ENCODE measurements around the gene GFER. TPM values are rescaled to one million over a fixed set of nuclear protein-coding genes. Genes with fewer than 3 reads are reported as not detected.
A peak's percentile ranks its signal among the peaks of the same experiment; 100 is the strongest.

Gene GFER
- total RNA-seq, 3 donors from 2014 or later = 15.7 to 18.1 (median 17.9) TPM

GRCh38 chr16:2036200-2036966, 52.4 kb downstream of the GFER start:
- Histone ChIP-seq H3K9me3 (no peaks in the 10 kb centered on the region), H3K27ac (peak overlapping the region; percentile 92 to 93), H3K4me1 (peaks cover 35 to 44% of the 10 kb centered on the region in 2 donors), H3K4me3 (peak overlapping the region; percentile 29 to 63 (median 30)), H3K27me3 (no peaks in the 10 kb centered on the region), H3K36me3 (no peaks in the 10 kb centered on the region)
- intact Hi-C loops (cut with DNase I; ENCODE audit: low total_unique reads) = no loop called here
- DNase-seq (ENCODE audit: low spot score in 2 of 2) = no peak
- TF ChIP-seq POLR2A (IDR thresholded peaks at IDR 0.05) (no peak), CTCF (IDR thresholded peaks at IDR 0.05) (no peak)

DNA sequence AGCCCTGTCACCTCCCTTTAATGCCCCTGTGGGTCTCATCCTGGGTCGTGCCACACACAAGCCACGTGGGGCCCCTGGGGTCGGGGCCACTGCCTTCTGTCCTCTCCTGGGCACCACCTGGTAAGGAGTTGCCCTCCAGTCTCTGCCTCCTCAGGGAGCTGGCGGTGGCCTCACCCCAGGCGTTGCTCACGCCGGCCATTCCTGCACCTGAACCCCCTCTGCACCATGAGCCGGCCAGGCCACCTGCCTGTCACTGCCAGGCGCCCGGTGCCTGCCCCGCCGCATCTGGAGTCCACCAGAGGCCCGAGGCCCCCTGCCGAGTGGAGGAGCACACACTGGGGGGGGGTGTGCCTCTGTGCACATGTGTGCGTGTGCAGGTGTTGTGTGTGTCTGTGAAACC, 53.1 kb downstream of the GFER start:
- Histone ChIP-seq H3K9me3 (no peaks in the 10 kb centered on the region), H3K4me1 (peaks cover 35 to 43% of the 10 kb centered on the region in 2 donors), H3K4me3 (no peak overlapping the region), H3K27ac (peak overlapping the region; percentile 92 to 93), H3K36me3 (no peaks in the 10 kb centered on the region), H3K27me3 (no peaks in the 10 kb centered on the region)
- no peak for DNase-seq (ENCODE audit: low spot score in 2 of 2)
- intact Hi-C loops (cut with DNase I; ENCODE audit: low total_unique reads) = no loop called here
- no peak for TF ChIP-seq CTCF (IDR thresholded peaks at IDR 0.05)
- no peak for TF ChIP-seq POLR2A (IDR thresholded peaks at IDR 0.05)
- no peak for TF ChIP-seq POLR2AphosphoS5 (IDR thresholded peaks at IDR 0.05)

Other genes starting within 250 kb of the GFER start
- gene NME3, start 212.7 kb upstream of the GFER start, total RNA-seq = 100 to 1,000 TPM in 2 of 3 donors, 10 to 100 TPM in 1; 86.6 to 119 (median 115) TPM
- gene EME2, start 211.4 kb upstream of the GFER start, total RNA-seq = 10 to 100 TPM in 2 of 3 donors, 1 to 10 TPM in 1; 4.6 to 17.4 (median 14.0) TPM
- gene MRPS34, start 211.1 kb upstream of the GFER start, total RNA-seq = 10 to 100 TPM; 85.9 to 95.4 (median 87.8) TPM
- 100 to 1,000 TPM in 1 of 3 donors, 10 to 100 TPM in 2; 84.9 to 107 (median 88.5) TPM for gene SPSB3, start 201.6 kb upstream of the GFER start, total RNA-seq
- gene NUBP2, start 201.2 kb upstream of the GFER start, total RNA-seq = 10 to 100 TPM; 61.6 to 82.6 (median 80.3) TPM
- gene IGFALS, start 190.5 kb upstream of the GFER start, total RNA-seq = under 1 TPM; 0.32 to 0.44 (median 0.33) TPM
- gene HAGH, start 157.4 kb upstream of the GFER start, total RNA-seq = 100 to 1,000 TPM in 1 of 3 donors, 10 to 100 TPM in 2; 61.9 to 114 (median 74.7) TPM
- gene FAHD1, start 157.0 kb upstream of the GFER start, total RNA-seq = 10 to 100 TPM; 27.2 to 35.4 (median 29.7) TPM
- gene MEIOB, start 112.0 kb upstream of the GFER start, total RNA-seq = not detected
- not detected for gene HS3ST6, start 65.8 kb upstream of the GFER start, total RNA-seq
- gene MSRB1, start 41.0 kb upstream of the GFER start, total RNA-seq = 10 to 100 TPM; 12.1 to 17.4 (median 17.0) TPM
- not detected for gene RPL3L, start 29.5 kb upstream of the GFER start, total RNA-seq
- gene NDUFB10, start 24.7 kb upstream of the GFER start, total RNA-seq = 100 to 1,000 TPM; 114 to 233 (median 144) TPM
- gene RPS2, start 19.4 kb upstream of the GFER start, total RNA-seq = 1,000 to 10,000 TPM; 1,340 to 2,607 (median 1,661) TPM
- gene RNF151, start 17.3 kb upstream of the GFER start, total RNA-seq = under 1 TPM in 1 of 3 donors, not detected in 2; 0.98 TPM
- gene TBL3, start 12.1 kb upstream of the GFER start, total RNA-seq = 10 to 100 TPM; 32.9 to 42.3 (median 33.1) TPM
- gene NOXO1, start 2.7 kb upstream of the GFER start, total RNA-seq = under 1 TPM in 2 of 3 donors, not detected in 1; 0.88 to 0.98 TPM
- 1 to 10 TPM in 1 of 3 donors, under 1 TPM in 2; 0.44 to 2.0 (median 0.64) TPM for gene SYNGR3, start 5.8 kb downstream of the GFER start, total RNA-seq
- 10 to 100 TPM; 16.0 to 25.2 (median 22.2) TPM for gene ZNF598, start 25.6 kb downstream of the GFER start, total RNA-seq
- not detected for gene NPW, start 35.6 kb downstream of the GFER start, total RNA-seq
- 10 to 100 TPM; 31.5 to 58.3 (median 38.9) TPM for gene NHERF2, start 42.7 kb downstream of the GFER start, total RNA-seq
- 10 to 100 TPM; 10.6 to 27.9 (median 16.1) TPM for gene NTHL1, start 63.6 kb downstream of the GFER start, total RNA-seq
- gene TSC2, start 63.8 kb downstream of the GFER start, total RNA-seq = 10 to 100 TPM; 41.6 to 52.4 (median 48.9) TPM
- gene PKD1, start 151.7 kb downstream of the GFER start, total RNA-seq = 100 to 1,000 TPM in 2 of 3 donors, 10 to 100 TPM in 1; 74.2 to 110 (median 107) TPM
- gene RAB26, start 164.4 kb downstream of the GFER start, total RNA-seq = 1 to 10 TPM in 2 of 3 donors, not detected in 1; 3.5 to 3.9 TPM
- gene TRAF7, start 171.6 kb downstream of the GFER start, total RNA-seq = 10 to 100 TPM; 28.4 to 35.4 (median 32.5) TPM
- gene CASKIN1, start 212.4 kb downstream of the GFER start, total RNA-seq = under 1 TPM in 2 of 3 donors, not detected in 1; 0.33 to 0.44 TPM
- 10 to 100 TPM; 42.7 to 48.1 (median 46.5) TPM for gene MLST8, start 221.3 kb downstream of the GFER start, total RNA-seq
- gene BRICD5, start 226.7 kb downstream of the GFER start, total RNA-seq = 1 to 10 TPM; 1.4 to 7.5 (median 5.9) TPM
- gene PGP, start 230.6 kb downstream of the GFER start, total RNA-seq = 10 to 100 TPM in 2 of 3 donors, 1 to 10 TPM in 1; 9.1 to 14.7 (median 12.9) TPM
- gene E4F1, start 239.4 kb downstream of the GFER start, total RNA-seq = 10 to 100 TPM; 19.0 to 40.2 (median 34.7) TPM